Psoas muscle (tissue), 8 donors: ENCODE results near the gene POU3F3. TPM values are rescaled to one million over a fixed set of nuclear protein-coding genes. Genes with fewer than 3 reads are reported as not detected.

Source experiments
- ATAC-seq, 4 donors: fragments of 200-7000 bp; cut with Tn5 transposase; one replicate each; pipeline ENCODE4 v1.9.1; 2020; ENCODE audit warnings: moderate library complexity in 3 of 4, mild to moderate bottlenecking in 2 of 4
- DNase-seq, 2 donors: peaks; one replicate each; pipeline ENCODE4 v3.0.0-alpha.2; 2020
- H3K27ac ChIP-seq: fragments of 200-600 bp; one replicate; pipeline ENCODE4 v1.8.0; 2022
- H3K27me3 ChIP-seq, 3 donors: fragments of 200-600 bp in 1 of 3; one replicate each; pipeline versions ENCODE4 v1.6.1 to v1.8.0; 2013 to 2022; ENCODE audit warnings: low read length in 2 of 3, mild to moderate bottlenecking in 2 of 3, moderate library complexity in 1 of 3; ENCODE audit not compliant: insufficient read depth in 3 of 3
- H3K36me3 ChIP-seq, 2 donors: fragments of 200-600 bp in 1 of 2; one replicate each; pipeline versions ENCODE4 v1.6.1 to v1.8.0; 2013 to 2022; ENCODE audit warnings: low read depth in 1 of 2, mild to moderate bottlenecking in 1 of 2, moderate library complexity in 1 of 2; ENCODE audit not compliant: insufficient read depth in 1 of 2
- H3K4me1 ChIP-seq: fragments of 200-600 bp; one replicate; pipeline ENCODE4 v1.8.0; 2022
- H3K4me3 ChIP-seq: fragments of 200-600 bp; one replicate; pipeline ENCODE4 v1.8.0; 2022; ENCODE audit warnings: mild to moderate bottlenecking
- H3K9me3 ChIP-seq: fragments of 200-600 bp; one replicate; pipeline ENCODE4 v1.8.0; 2022
- WGBS, 3 donors: extraction: QIAGEN DNeasy Blood & Tissue Kit; methylation state at CpG; one replicate each; pipeline versions ENCODE4 v1.1.6 to v1.1.7; 2013; 5-methylcytosine and 5-hydroxymethylcytosine counted together
- intact Hi-C, 2 donors: fragments of 100-400 bp; cut with DNase I; formaldehyde crosslinking; loops; one replicate each; pipeline versions ENCODE4 v1.11.0 to v1.14.2; 2022
- polyA plus RNA-seq, 3 donors: library from polyadenylated mRNA; stranded (reverse); fragments of 200-250 nt; gene quantifications; one replicate each; pipeline ENCODE4 v1.2.3, GENCODE V29; 2013
- total RNA-seq, 4 donors: library from RNA; stranded (reverse); fragmentation: NEBNext Ultra II Directional in 2 of 4; extraction: Animal tissue kit (Norgen Biotek cat#: 25700) in 2 of 4; gene quantifications; one replicate each; pipeline versions ENCODE4 v1.2.1 to v1.2.4, GENCODE V29; 2021 to 2023
- TF ChIP-seq, protein P1 (sequence below): fragments of 200-600 bp; IDR thresholded peaks from one replicate; pipeline ENCODE4 v1.8.0; 2022; ENCODE audit warnings: antibody characterized with exemption
- donor health status: healthy with polysubstance abuse.
- donor health status: DM: no; HTN: no; CAD: no; lungs with moderate emphysema.
- donor health status: Bipolar disorder and iron deficiency.
- donor health status: healthy.
- donor health status: DM: yes; HTN: yes; CAD: no.
- donor health status: DM: no; HTN: no; CAD: no.
- donor health status: DM: no; HTN: no; CAD: no.
- donor health status: DM: yes; HTN: yes; CAD: no.

Gene POU3F3
- total and polyA plus RNA-seq, 7 donors, result 0.01 TPM; not detected in 6

DNA sequence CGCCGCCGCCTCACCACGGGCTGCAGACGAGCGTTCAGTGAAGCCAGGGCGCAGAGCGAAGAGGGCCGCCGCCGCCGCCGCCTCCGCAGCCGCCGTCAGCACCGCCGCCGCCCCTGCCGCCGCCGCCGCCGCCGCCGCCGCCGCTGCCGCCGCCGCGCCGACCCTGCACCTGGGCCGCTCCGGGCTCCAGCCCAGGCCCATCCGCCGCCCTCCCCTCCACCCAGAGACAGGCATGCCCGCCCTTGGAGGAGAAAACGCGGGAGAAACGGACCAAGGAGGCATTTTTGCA is 3.0 kb downstream of the POU3F3 start:
- 0 to 3% (median 2%) methylated on average over 9 to 41 of the region's 41 CpGs for WGBS, 3 donors
- Histone ChIP-seq H3K36me3 (no peaks in the 10 kb centered on the region), H3K4me1 (peaks cover 16% of the 10 kb centered on the region), H3K27me3 (peaks cover 5 to 88% (median 50%) of the 10 kb centered on the region in 3 donors), H3K9me3 (no peaks in the 10 kb centered on the region), H3K4me3 (peak overlapping the region; percentile 34), H3K27ac (no peak overlapping the region)
- no peak for DNase-seq
- TF ChIP-seq, protein P1, sequence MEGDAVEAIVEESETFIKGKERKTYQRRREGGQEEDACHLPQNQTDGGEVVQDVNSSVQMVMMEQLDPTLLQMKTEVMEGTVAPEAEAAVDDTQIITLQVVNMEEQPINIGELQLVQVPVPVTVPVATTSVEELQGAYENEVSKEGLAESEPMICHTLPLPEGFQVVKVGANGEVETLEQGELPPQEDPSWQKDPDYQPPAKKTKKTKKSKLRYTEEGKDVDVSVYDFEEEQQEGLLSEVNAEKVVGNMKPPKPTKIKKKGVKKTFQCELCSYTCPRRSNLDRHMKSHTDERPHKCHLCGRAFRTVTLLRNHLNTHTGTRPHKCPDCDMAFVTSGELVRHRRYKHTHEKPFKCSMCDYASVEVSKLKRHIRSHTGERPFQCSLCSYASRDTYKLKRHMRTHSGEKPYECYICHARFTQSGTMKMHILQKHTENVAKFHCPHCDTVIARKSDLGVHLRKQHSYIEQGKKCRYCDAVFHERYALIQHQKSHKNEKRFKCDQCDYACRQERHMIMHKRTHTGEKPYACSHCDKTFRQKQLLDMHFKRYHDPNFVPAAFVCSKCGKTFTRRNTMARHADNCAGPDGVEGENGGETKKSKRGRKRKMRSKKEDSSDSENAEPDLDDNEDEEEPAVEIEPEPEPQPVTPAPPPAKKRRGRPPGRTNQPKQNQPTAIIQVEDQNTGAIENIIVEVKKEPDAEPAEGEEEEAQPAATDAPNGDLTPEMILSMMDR, result no peak
- ATAC-seq, result no peak
- intact Hi-C loops, result no loop called here

DNA sequence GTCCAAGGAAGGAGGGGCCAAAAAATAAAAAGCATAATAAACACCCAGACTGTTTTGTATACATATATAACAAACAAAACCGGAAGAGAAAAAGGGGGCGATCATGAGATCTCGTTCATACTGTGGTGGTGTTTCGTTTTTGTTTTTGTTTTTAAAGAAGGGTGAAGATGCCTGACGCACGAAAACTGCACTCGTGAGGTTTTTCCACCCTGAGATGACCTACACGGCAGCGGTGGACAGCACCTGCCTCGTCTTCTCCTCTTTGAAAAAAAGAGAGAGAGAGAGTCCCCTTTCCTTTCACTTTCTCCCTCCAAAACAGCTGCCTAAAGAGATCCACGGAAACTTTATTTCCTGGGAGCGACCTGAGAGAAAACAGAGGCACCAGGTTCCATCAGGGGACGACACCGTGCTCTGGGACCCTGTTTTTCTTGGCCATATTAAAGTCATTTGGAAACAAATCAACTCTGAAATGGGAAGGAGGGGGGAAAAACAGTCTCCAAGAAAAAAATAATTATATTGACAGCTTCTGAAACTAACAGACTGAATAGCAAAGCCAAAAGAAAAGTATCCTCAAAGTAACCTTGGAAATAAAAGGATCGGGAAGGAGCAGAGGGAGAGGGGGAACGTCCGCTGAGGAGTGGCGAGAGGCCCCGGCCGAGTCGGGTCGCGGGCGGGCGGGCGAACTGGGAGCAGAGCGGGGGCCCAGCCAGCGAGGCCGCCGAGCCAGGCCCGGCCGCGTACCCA is 3.5 kb downstream of the POU3F3 start:
- TF ChIP-seq, protein P1, result no peak
- DNase-seq (no peak), ATAC-seq (no peak)
- Histone ChIP-seq H3K4me1 (peaks cover 16% of the 10 kb centered on the region), H3K4me3 (no peak overlapping the region), H3K9me3 (no peaks in the 10 kb centered on the region), H3K27ac (no peak overlapping the region), H3K27me3 (peaks cover 5 to 88% (median 47%) of the 10 kb centered on the region in 3 donors), H3K36me3 (no peaks in the 10 kb centered on the region)
- WGBS, 3 donors, result 8 to 10% (median 10%) methylated on average over 33 of the region's 33 CpGs
- intact Hi-C loops, result no loop called here

DNA sequence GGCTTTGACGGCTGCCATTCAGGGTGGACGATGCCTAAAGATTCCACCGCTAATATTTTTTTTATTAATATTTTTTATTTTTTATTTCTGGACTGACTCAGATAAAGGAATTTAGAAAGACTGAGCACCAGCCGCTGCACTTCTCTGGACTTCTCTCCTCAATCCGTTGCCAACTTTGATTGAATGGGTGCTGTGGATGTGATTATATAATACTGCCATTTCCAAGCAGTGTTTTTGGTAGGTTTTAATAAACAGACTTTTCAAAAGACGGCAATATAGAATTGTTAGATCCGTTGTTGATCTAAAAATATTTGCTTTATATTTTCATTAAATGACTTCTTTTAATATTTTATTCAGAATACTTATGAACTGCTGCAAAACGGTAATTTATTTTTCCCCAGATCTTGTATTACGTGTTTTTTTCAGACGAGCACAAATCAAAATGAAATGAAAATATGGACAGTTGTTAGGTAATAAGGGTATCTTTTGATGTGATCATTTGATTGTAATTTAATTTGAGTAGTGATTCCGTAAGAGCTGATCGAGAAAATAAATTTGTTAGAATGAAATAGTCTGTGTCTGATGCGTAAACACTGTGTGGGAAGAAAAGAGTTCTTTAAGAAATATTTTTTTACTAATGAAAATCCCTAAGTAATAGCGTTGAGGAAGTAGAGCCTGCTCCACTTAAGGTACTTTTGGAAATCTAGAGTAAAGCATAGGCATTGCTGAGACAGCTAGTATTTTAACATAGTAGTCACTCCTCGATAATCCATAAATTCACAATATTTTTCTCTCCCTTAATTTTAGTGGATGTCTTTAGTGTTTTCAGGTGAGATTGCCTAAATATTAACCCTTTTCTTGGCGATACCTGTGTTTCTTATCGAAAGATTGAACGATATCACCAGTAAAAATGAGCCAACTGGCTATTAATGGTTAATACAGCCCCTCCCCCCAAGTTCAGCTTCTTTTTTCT is 4.4 kb downstream of the POU3F3 start:
- WGBS, 3 donors, result 14 to 18% (median 17%) methylated on average over 18 of the region's 18 CpGs
- H3K4me1 ChIP-seq, result peaks cover 10% of the 10 kb centered on the region
- no peak for DNase-seq
- H3K9me3 ChIP-seq, result no peaks in the 10 kb centered on the region
- no peak overlapping the region for H3K27ac ChIP-seq
- no peaks in the 10 kb centered on the region for H3K36me3 ChIP-seq
- H3K4me3 ChIP-seq, result no peak overlapping the region
- TF ChIP-seq, protein P1, result no peak
- no peak for ATAC-seq
- H3K27me3 ChIP-seq, result peaks cover 5 to 91% (median 43%) of the 10 kb centered on the region in 3 donors
- intact Hi-C loops, result no loop called here

DNA sequence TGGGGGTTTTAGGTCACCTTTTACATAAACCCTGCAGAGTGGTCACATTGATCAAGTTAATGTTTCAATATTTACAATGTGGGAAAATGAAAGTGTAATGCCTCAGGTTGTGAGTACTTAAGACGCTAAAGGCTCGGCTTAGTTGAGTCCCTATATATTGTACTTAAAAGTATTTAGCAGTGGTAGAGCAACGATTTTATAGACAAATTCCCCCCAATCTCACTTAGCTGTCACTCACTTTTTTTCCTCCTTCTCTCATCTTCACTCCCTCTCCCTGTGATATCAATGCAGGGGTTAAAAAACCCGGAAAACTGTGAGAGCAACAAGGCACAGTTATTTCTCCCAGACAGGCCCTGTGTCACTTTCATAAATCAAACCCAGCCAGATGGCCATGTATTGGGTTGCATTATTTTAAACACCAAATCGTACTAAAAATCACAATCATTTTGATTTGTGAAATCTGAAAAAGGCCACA is 5.4 kb downstream of the POU3F3 start:
- ATAC-seq, result no peak
- 18 to 25% (median 21%) methylated on average over 5 of the region's 5 CpGs for WGBS, 3 donors
- Histone ChIP-seq H3K36me3 (no peaks in the 10 kb centered on the region), H3K9me3 (no peaks in the 10 kb centered on the region), H3K4me3 (no peak overlapping the region), H3K27ac (no peak overlapping the region), H3K27me3 (peaks cover 5 to 91% (median 43%) of the 10 kb centered on the region in 3 donors), H3K4me1 (peaks cover 12% of the 10 kb centered on the region)
- DNase-seq, result no peak
- intact Hi-C loops, result no loop called here
- TF ChIP-seq, protein P1, result no peak
